22Rv1 (cell line): ENCODE data around the gene CFAP73.
"Not testable (repeated sequence)": the region's sequence is repeated elsewhere in the genome, so short reads cannot be mapped to it uniquely, and the experiment has no call there.

ENCODE experiments used
- H3K27ac ChIP-seq: fragments of 450-650 bp; 2 replicates; pipeline ENCODE4 v1.5.1; 2017
- ZFX ChIP-seq: fragments of 450-650 bp; IDR thresholded peaks from 2 replicates; pipeline ENCODE4 v1.6.1; 2017; ENCODE audit warnings: antibody characterized with exemption, borderline replicate concordance
- TF ChIP-seq, protein P1 (sequence below): fragments of 450-650 bp; IDR thresholded peaks from 2 replicates; pipeline ENCODE4 v1.5.1; 2017; ENCODE audit warnings: mild to moderate bottlenecking

The CFAP73 gene

DNA sequence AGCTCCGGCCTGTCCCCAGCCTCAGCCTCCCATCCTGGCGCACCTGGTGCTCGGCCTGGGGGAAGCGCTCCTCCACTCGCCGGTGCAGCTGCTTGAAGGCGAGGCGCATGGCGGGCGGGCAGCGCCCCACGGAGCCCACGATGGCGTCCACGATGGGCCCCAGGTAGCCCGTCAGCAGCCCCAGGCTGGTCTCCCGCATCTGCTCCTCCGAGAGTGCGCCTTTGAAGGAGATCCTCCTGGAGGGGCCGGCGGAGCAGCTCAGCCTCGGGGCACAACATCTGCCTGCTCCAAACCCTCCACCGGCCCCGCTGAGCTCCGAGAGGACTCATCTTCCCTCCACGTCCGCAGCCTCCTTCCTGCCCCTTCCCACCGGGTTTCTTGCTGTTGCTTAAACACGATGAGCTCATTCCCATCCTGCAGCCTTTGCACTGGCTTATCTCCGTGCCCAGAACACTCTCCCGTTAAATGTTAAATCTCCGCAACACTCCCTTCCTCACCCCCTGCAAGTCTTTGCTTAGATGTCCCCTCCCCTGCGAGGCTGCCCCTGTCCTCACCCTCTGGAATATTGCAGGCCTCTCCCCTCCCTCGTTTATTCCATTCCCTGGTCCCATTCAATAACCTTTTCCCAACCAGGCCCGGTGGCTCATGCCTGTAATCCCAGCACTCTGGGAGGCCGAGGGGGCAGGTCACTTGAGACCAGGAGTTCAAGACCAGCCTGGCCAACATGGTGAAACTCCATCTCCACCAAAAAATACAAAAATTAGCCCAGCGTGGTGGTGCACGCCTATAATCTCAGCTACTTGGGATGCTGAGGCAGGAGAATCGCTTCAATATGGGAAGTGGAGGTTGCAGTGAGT, 37.3 kb upstream of the CFAP73 start:
- TF ChIP-seq ZFX = no peak
- TF ChIP-seq, protein P1, sequence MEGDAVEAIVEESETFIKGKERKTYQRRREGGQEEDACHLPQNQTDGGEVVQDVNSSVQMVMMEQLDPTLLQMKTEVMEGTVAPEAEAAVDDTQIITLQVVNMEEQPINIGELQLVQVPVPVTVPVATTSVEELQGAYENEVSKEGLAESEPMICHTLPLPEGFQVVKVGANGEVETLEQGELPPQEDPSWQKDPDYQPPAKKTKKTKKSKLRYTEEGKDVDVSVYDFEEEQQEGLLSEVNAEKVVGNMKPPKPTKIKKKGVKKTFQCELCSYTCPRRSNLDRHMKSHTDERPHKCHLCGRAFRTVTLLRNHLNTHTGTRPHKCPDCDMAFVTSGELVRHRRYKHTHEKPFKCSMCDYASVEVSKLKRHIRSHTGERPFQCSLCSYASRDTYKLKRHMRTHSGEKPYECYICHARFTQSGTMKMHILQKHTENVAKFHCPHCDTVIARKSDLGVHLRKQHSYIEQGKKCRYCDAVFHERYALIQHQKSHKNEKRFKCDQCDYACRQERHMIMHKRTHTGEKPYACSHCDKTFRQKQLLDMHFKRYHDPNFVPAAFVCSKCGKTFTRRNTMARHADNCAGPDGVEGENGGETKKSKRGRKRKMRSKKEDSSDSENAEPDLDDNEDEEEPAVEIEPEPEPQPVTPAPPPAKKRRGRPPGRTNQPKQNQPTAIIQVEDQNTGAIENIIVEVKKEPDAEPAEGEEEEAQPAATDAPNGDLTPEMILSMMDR = no peak
- no peak overlapping the region for H3K27ac ChIP-seq

DNA sequence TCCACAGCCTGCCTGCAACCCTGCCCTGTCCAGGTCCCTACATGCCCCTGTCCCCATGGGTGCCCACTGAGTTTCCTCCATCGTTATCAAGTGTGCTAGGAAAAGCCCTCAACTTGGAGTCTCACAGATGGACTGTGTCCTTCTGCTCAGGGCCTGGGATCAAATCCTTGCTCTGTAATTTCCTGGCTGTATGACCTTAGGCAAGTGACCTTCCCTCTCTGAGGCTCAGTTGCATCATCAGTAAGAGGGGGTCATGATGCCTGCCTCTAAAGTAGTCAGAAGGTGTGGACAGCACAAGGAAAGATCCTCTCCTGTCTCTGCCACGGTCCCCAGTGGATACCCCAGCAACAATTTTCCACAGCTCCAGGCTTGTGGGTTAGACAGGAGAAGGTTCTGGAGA, 36.1 kb upstream of the CFAP73 start:
- H3K27ac ChIP-seq = no peak overlapping the region
- TF ChIP-seq, protein P1 = no peak
- TF ChIP-seq ZFX = no peak

DNA sequence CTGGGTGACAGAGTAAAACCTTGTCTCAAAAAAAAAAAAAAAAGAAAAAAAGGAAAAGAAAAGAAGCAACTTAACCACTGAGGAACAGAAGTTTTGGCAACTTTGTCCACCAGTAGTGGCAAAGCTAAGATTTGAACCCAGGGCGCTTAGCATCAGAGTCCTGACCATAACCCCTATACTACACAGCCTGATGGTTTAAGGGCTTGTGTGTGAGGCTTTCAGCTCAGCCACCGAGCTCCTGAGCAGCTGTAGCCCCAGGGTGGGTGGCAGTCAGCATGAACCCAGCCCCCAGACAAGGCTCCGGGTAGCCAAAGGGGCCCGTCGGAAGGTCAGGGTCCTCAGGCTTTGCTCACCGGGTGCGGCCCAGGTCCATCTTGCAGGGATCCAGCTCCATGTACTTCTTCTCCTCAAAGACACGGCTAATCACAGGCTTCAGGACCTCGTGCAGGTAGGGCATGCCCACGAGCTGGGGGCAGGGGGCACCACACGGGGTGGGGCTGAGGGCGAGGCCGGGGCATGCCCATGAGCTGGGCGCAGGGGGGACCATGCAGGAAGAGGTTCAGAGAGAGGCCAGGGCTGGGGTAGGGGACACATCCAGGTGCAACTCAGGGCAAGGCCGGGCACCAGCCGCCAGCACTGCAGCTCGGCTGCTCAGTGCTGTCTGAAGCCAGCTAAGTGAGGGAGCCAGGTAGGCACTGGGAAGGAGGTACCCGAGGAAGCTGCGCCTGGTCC, 34.9 kb upstream of the CFAP73 start:
- TF ChIP-seq, protein P1 = no peak
- no peak for TF ChIP-seq ZFX
- no peak overlapping the region for H3K27ac ChIP-seq

DNA sequence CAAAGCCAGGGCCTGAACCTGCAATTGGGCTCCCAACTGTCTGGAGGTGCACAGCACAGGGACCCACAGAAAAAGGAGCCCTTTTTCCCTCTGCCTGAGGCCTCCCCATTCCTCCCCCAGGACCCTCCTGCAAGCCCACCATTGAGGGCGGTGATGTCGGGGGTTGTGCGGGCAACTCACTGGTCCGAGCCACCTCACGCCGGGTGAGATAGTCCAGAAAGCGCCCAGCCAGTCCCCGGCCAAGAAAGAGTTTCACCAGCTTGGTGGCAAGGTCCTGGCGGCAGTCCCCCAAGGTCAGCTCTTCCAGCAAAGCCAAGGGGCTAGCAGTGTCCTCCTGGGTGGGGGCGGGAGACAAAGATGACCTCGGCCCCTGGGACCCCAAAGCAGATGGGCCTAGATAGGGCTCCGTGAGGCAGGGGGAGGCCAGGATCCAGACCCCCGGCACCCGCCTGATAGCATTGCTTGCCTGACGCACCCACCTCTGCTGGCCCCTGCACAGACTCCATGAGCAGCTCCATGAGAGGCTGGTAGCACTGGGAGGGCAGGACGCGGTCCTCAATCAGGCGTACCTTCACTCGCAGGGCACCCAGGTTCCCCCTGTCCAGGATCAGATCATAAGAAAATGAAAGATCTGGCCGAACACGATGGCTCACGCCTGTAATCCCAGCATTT, 33.9 kb upstream of the CFAP73 start:
- H3K27ac ChIP-seq = no peak overlapping the region
- TF ChIP-seq, protein P1 = no peak
- no peak for TF ChIP-seq ZFX

DNA sequence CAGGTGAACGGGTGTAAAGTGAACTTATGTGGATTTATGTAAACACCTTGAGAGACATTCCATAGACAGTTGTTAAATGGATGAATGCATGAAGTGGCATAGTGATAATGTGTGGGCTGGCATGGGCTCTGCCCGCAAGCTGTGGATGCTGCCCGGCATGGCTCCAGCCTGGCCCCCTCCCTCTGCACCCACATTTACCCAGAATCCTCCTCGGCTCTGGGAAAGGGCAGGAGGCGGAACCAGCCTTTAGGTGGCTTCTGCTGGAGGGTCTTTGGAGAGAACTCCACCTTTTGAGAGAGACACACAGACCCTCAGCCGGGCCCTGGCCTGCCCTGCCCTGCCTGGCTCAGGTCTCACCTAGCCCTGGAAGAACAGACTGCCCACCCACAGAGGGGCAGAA, 32.6 kb upstream of the CFAP73 start:
- no peak overlapping the region for H3K27ac ChIP-seq
- TF ChIP-seq ZFX = no peak
- TF ChIP-seq, protein P1 = no peak

DNA sequence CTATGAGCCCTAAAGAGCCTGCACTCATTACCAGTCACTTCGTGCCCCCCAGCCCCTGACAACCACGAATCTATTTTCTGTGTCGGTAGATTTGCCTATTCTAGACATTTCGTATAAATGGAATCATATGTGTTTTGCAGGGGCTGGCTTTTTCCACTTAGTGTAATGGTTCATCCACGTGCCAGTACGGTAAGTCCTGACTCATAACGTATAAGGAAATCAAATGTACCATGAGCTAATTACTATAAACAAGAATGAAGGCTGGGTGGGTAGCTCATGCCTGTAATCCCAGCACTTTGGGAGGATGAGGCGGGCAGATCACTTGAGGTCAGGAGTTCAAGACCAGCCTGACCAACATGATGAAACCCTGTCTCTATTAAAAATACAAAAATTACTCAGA, 31.8 kb upstream of the CFAP73 start:
- not testable (repeated sequence) for H3K27ac ChIP-seq

DNA sequence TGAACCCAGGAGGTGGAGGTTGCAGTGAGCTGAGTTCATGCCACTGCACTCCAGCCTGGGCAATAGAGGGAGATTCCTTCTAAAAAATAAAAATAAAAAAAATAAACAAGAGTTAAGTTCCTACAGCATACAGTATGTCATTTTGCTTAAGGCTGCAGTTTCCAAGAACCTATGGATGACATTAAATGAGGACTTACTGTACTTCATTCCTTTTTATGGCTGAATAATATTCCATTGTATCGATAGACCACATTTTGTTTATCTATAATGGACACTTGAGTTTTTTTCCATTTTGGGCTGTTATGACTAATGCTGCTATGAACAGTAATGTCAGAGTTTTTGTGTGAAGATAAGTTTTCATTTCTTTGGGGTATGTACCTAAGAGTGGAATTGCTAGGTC, 31.4 kb upstream of the CFAP73 start:
- H3K27ac ChIP-seq = no peak overlapping the region
- no peak for TF ChIP-seq ZFX
- TF ChIP-seq, protein P1 = no peak
